ENCODE data around the gene ZBTB7C.

The ZBTB7C gene

DNA sequence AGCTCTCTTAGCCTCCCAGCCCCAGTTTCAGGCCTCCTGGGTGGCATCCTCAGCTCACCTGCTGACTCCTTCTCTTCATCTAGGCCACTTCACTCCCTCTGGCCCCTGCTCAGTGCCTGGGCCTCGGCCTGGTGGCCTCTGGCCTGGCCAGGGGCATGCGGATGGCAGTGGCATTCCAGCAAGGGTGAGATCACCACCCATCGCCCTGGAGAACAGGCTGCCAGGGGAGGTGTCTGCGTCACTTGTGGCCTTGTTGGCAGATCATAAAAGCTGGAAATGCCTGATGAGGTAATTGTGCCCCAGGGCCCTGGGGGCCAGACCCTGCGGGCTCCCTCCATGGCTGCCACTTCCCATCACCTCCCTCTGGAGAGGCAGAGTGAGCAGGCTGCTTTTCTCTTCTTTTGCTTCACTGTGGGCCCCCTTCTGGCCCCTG, 406.2 kb downstream of the ZBTB7C start:
- peak; percentile 44 for DNase-seq (ENCODE audit: low read depth)
- H3K4me3 ChIP-seq (ENCODE audit: control insufficient read depth, low read depth, low read length), result no peak overlapping the region
- TF ChIP-seq, protein P1, sequence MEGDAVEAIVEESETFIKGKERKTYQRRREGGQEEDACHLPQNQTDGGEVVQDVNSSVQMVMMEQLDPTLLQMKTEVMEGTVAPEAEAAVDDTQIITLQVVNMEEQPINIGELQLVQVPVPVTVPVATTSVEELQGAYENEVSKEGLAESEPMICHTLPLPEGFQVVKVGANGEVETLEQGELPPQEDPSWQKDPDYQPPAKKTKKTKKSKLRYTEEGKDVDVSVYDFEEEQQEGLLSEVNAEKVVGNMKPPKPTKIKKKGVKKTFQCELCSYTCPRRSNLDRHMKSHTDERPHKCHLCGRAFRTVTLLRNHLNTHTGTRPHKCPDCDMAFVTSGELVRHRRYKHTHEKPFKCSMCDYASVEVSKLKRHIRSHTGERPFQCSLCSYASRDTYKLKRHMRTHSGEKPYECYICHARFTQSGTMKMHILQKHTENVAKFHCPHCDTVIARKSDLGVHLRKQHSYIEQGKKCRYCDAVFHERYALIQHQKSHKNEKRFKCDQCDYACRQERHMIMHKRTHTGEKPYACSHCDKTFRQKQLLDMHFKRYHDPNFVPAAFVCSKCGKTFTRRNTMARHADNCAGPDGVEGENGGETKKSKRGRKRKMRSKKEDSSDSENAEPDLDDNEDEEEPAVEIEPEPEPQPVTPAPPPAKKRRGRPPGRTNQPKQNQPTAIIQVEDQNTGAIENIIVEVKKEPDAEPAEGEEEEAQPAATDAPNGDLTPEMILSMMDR (IDR thresholded peaks at IDR 0.05; ENCODE audit: control insufficient read depth, insufficient read depth, low read depth, low read length, missing control alignments), result no peak

DNA sequence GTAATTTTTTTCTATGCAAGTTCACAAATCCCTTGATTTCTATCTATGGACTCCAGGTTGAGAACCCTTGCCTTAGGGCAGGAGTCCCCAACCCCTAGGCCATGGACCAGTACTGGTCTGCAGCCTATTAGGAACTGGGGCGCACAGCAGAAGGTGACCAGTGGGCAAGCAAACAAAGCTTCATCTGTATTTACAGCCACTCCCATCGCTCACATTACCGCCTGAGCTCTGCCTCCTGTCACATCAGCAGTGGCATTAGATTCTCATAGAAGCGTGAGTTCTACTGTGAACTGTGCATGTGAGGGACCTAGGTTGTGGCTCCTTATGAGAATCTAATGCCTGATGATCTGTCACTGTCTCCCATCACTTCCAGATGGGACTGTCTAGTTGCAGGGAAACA, 408.5 kb downstream of the ZBTB7C start:
- TF ChIP-seq, protein P1 (IDR thresholded peaks at IDR 0.05; ENCODE audit: control insufficient read depth, insufficient read depth, low read depth, low read length, missing control alignments), result no peak
- H3K4me3 ChIP-seq (ENCODE audit: control insufficient read depth, low read depth, low read length), result no peak overlapping the region
- DNase-seq (ENCODE audit: low read depth), result no peak

DNA sequence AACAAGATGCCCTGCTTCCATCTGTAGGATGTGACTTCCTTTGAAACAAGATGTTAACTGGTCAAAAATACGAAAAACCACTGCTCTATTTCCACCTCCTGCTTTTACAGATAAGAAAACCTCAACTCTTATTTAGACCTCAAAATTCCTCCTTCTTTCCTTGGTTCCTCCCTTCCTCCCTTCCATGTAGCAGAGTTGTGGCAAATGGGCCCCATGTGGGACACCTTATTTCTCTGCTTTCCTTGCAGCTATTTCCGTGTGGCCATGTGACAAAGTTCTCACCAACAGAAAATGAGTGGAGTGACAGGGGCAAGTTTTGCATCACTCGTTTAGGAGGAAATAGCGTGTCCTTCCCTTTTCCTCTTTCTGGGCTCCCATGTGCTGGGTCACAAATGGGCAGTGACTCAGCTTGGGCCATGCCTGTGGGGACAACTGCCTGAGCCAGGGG, 409.4 kb downstream of the ZBTB7C start:
- no peak overlapping the region for H3K4me3 ChIP-seq (ENCODE audit: control insufficient read depth, low read depth, low read length)
- no peak for DNase-seq (ENCODE audit: low read depth)
- TF ChIP-seq, protein P1 (IDR thresholded peaks at IDR 0.05; ENCODE audit: control insufficient read depth, insufficient read depth, low read depth, low read length, missing control alignments), result no peak

DNA sequence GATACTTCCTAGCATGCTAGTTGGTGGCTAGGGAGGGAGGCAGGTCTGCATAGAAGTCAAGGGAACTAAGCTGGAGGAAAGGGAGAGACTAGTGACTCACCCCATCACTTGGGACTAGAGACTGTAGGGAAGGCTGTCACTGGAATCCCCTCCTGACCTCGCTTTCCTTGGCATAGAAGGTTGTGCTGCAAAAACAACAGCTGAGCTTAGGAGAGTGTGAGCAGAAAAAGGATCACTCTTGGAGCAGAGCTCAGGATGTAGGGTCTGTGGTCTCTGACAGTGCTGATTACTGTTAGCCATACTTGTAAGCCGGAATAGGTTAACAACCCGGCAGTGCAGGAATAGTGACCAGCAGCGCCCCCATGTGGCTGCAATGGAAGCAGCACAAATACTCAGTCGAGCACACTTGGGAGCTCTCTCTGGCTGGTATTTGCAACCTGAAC, 411.8 kb downstream of the ZBTB7C start:
- TF ChIP-seq, protein P1 (IDR thresholded peaks at IDR 0.05; ENCODE audit: control insufficient read depth, insufficient read depth, low read depth, low read length, missing control alignments), result peak; percentile 38
- no peak for DNase-seq (ENCODE audit: low read depth)
- H3K4me3 ChIP-seq (ENCODE audit: control insufficient read depth, low read depth, low read length), result no peak overlapping the region

DNA sequence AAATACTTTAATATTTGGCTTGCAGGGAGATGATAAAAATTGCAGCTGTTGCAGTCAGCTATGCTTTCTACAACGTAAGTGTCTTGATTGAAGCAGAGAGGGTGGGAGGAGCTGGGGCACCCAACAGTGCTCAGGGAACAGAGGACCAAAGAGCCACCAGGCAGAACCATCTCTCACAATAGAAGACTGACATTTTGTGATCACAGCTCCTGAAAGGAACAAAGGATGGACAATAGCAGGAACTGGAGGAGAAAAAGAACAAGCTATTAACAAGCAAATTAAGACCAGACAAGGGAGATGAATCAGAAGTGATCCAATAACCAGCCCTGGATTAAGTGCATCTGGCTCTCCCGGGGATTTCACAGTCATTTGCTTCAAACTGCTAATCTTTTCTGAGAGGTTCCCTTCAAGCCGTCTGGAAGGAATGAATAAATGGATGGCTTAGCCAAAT, 413.1 kb downstream of the ZBTB7C start:
- H3K4me3 ChIP-seq (ENCODE audit: control insufficient read depth, low read depth, low read length), result no peak overlapping the region
- no peak for DNase-seq (ENCODE audit: low read depth)
- TF ChIP-seq, protein P1 (IDR thresholded peaks at IDR 0.05; ENCODE audit: control insufficient read depth, insufficient read depth, low read depth, low read length, missing control alignments), result no peak

DNA sequence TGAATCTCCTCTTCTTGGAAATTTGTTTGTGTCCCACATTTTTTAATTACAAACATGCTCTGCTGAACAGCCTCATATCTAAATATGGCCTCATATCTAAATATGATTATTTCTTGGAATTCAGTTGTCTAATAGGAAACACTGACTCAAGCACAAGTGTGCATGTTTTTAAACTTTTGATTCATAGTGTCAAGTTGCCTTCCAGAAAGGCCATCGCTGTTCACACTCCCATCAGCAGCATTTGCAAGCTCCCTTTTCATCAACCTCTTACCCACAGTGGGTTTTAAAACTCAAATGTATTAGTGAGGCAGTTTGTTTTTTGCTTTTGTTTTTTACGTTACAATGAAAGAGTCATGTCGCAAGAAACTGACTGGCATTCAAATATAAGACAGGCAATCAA, 413.5 kb downstream of the ZBTB7C start:
- H3K4me3 ChIP-seq (ENCODE audit: control insufficient read depth, low read depth, low read length), result no peak overlapping the region
- no peak for DNase-seq (ENCODE audit: low read depth)
- TF ChIP-seq, protein P1 (IDR thresholded peaks at IDR 0.05; ENCODE audit: control insufficient read depth, insufficient read depth, low read depth, low read length, missing control alignments), result no peak

DNA sequence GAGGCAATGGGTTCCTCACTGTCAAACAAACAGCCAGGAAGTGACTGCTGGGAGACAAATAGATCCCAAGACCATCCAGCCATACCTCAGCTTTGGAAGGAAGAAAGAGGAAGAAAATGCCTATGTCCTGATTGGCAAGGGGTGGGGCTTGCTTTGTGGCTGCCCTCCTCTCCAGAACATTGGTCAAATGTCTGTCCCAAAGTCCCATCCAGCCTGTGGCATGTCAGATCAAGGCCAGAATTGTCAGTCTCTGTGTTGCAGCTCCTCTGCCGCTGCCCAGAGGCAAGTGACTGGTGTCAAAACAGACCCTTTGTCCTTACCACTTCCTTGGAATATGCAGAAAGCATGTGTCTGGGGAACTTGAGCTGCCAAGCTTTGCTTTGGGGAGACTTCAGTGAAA, 415.8 kb downstream of the ZBTB7C start:
- TF ChIP-seq, protein P1 (IDR thresholded peaks at IDR 0.05; ENCODE audit: control insufficient read depth, insufficient read depth, low read depth, low read length, missing control alignments), result no peak
- no peak overlapping the region for H3K4me3 ChIP-seq (ENCODE audit: control insufficient read depth, low read depth, low read length)
- no peak for DNase-seq (ENCODE audit: low read depth)
